K562 (cell line): ENCODE measurements around the gene NPFF. TPM values are rescaled to one million over a fixed set of nuclear protein-coding genes. Genes with fewer than 3 reads are reported as not detected.

Source experiments
- EHMT2 ChIP-seq: fragments of 450-650 bp; IDR thresholded peaks from 2 replicates; pipeline ENCODE4 v1.6.1; 2018; ENCODE audit warnings: antibody characterized with exemption
- IRF2 ChIP-seq: sonication (generic); formaldehyde crosslinking; IDR thresholded peaks from 2 replicates; pipeline ENCODE4 v1.8.1; 2022; ENCODE audit warnings: mild to moderate bottlenecking, missing genetic modification reagents
- OTX1 ChIP-seq: fragments of 450-650 bp; formaldehyde crosslinking; IDR thresholded peaks from 2 replicates; pipeline ENCODE4 v1.4.0; 2022; ENCODE audit warnings: mild to moderate bottlenecking
- SMARCE1 ChIP-seq: fragments of 450-650 bp; IDR thresholded peaks from 2 replicates; pipeline ENCODE4 v1.7.1; 2016; ENCODE audit warnings: mild to moderate bottlenecking
- ZBTB11 ChIP-seq, 3 experiments: fragments of 200-800 bp in 1 of 3; fragments of 250-450 bp in 1 of 3; fragments of 450-650 bp in 1 of 3; sonication (Bioruptor Pico) in 1 of 3; sonication (Bioruptor generic) in 1 of 3; formaldehyde crosslinking in 1 of 3; IDR thresholded peaks; 2 replicates each; pipeline versions ENCODE4 v1.6.1 to v1.8.0; 2016 to 2022; ENCODE audit warnings: mild to moderate bottlenecking in 2 of 3, missing genetic modification characterization in 2 of 3, missing compliant biosample characterization in 1 of 3, moderate library complexity in 1 of 3
- ZNF174 ChIP-seq: fragments of 250-450 bp; sonication (Bioruptor Pico); IDR thresholded peaks from 2 replicates; pipeline ENCODE4 v1.4.0; 2020; ENCODE audit warnings: mild to moderate bottlenecking
- ZNF232 ChIP-seq: sonication (generic); formaldehyde crosslinking; IDR thresholded peaks from 2 replicates; pipeline ENCODE4 v1.8.0; 2022; ENCODE audit warnings: mild to moderate bottlenecking, missing genetic modification reagents
- polyA plus RNA-seq, 8 experiments: library from polyadenylated mRNA; depleted of rRNA in 4 of 8; stranded (reverse) in 5 of 8; unstranded in 3 of 8; fragments of >200 nt; fragmentation: Nextera tagmentation in 2 of 8; fragmentation: Illumina TruSeq in 1 of 8; extraction: Ambion mirVana in 2 of 8; extraction: Trizol in 1 of 8; gene quantifications; 2 replicates each; pipeline versions ENCODE4 v1.2.1 to v1.2.3, GENCODE V29; 2011 to 2014; ENCODE audit warnings: inconsistent platforms in 1 of 8, missing spikeins in 1 of 8
- total RNA-seq, 7 experiments: library from RNA; depleted of rRNA in 6 of 7; stranded (reverse); fragments of >200 nt in 6 of 7; fragmentation: Illumina TruSeq in 2 of 7; extraction: Trizol in 2 of 7; gene quantifications; 2 replicates each; pipeline versions ENCODE4 v1.2.1 to v1.2.3, GENCODE V29; 2011 to 2021; ENCODE audit warnings: low replicate concordance in 1 of 7

Gene NPFF
- total and polyA plus RNA-seq, 9 of the 15 experiments (the other 6 are each of a cell fraction or from before 2014, with no cell fraction given), result 0.15 to 1.2 (median 0.55) TPM; not detected in 6

DNA sequence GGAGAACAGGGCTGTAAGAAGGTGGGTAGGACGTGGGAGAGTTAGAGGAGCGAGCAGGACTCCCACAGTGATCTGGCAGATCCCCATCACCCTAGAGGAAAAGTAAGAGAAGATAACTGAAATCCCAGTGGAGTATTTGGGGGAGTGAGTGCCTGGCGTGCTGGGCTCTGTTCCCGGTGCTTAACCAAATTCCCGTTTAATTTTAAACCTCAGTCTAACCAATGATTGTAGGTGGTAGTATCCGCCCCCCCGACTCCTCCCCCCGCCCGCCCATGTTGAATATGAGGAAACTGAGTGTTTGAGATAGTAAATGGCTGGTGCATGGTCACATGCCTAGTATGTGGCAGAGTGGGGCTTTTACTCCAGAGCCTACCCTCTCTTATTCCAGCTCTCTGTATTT, 5.0 kb downstream of the NPFF start (continued):
- 0 out of 6 replicates have a peak, but pooled peaks of 1 of the 3 experiments have one; percentile 19 for TF ChIP-seq ZBTB11 (CRISPR knock-in tag; IDR thresholded peaks at IDR 0.05)
- TF ChIP-seq EHMT2, result no peak
- TF ChIP-seq SMARCE1, result no peak
- TF ChIP-seq ZNF232 (CRISPR knock-in tag), result no peak
- TF ChIP-seq OTX1 (CRISPR knock-in tag), result no peak
- TF ChIP-seq IRF2 (CRISPR knock-in tag), result no peak
- TF ChIP-seq ZNF174 (CRISPR knock-in tag), result no peak
- TF ChIP-seq, all 486 proteins: peak for 5
